NT2/D1 (cell line): ENCODE measurements around the gene FKBP5.

Source experiments
- DNase-seq: peaks from one replicate; pipeline ENCODE4 v3.0.0-alpha.2; 2011; ENCODE audit warnings: low read depth, low spot score
- H3K27me3 ChIP-seq: 2 replicates; pipeline ENCODE4 v1.6.0; 2011; ENCODE audit warnings: mild to moderate bottlenecking; ENCODE audit not compliant: insufficient read length, insufficient read depth
- H3K36me3 ChIP-seq: 2 replicates; pipeline ENCODE4 v1.6.1; 2011; ENCODE audit warnings: mild to moderate bottlenecking, low read length, mixed read lengths; ENCODE audit not compliant: insufficient read depth, insufficient read length
- H3K4me1 ChIP-seq: 2 replicates; pipeline ENCODE4 v1.5.1; 2011; ENCODE audit not compliant: insufficient read depth, insufficient read length
- H3K4me3 ChIP-seq: 2 replicates; pipeline ENCODE4 v1.5.1; 2011; ENCODE audit warnings: low read depth; ENCODE audit not compliant: insufficient read length
- H3K9ac ChIP-seq: 2 replicates; pipeline ENCODE4 v1.6.0; 2011; ENCODE audit warnings: low read depth; ENCODE audit not compliant: insufficient read length
- H3K9me3 ChIP-seq: 2 replicates; pipeline ENCODE4 v1.5.1; 2011; ENCODE audit warnings: mild to moderate bottlenecking, low read length; ENCODE audit not compliant: insufficient read depth
- SUZ12 ChIP-seq: IDR thresholded peaks from 2 replicates; pipeline ENCODE4 v1.6.1; 2011; ENCODE audit not compliant: insufficient read length, insufficient read depth; ENCODE audit errors: extremely low read depth
- YY1 ChIP-seq: IDR thresholded peaks from 2 replicates; pipeline ENCODE4 v1.6.1; 2011; ENCODE audit not compliant: insufficient read length, insufficient read depth
- ZNF274 ChIP-seq: IDR thresholded peaks from 2 replicates; pipeline ENCODE4 v1.6.1; 2011; ENCODE audit warnings: mild to moderate bottlenecking, low read depth, low read length

FKBP5 gene

GRCh38 chr6:35687658-35688604 lies 784 bp downstream of the FKBP5 start:
- no peak for DNase-seq
- Histone ChIP-seq H3K4me3 (peak overlapping the region; percentile 76), H3K27me3 (no peaks in the 10 kb centered on the region), H3K4me1 (no peaks in the 10 kb centered on the region), H3K9ac (peak overlapping the region; percentile 88), H3K36me3 (peaks cover 7% of the 10 kb centered on the region), H3K9me3 (no peaks in the 10 kb centered on the region)
- TF ChIP-seq SUZ12 (no peak), YY1 (no peak), ZNF274 (no peak)

DNA sequence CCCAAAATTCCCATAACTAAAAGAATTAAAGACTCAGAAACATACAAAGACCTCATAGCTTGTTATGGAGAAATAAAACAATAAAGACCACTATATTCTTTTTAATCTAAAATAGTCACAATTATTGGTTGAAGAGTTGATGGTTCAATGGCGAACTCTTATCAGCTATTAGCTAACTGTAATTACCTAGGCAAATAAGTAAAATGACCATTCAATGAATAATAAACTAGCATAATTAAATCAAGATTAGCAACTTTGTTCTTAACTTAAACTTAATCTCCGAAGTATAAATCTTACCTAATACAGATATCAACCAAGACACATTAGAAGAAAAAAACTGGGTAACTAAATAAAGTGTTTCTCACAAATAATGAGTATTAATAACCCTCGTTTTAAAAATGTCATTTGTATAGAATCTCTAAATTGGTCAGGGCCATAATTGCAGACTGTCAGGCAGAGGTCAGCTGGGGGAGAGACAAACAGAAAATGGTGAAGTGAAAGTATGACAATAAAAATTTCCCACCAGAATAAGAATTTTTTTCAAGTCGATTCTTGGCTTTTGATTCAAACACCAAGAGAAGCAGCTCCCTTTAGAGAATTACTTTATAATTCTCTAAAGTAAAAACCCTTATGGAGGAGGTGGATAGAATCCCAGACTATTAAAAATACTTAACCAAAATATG lies 1.7 kb downstream of the FKBP5 start:
- Histone ChIP-seq H3K36me3 (peaks cover 7% of the 10 kb centered on the region), H3K4me3 (peak overlapping the region; percentile 76), H3K9me3 (no peaks in the 10 kb centered on the region), H3K9ac (no peak overlapping the region), H3K27me3 (no peaks in the 10 kb centered on the region), H3K4me1 (no peaks in the 10 kb centered on the region)
- no peak for DNase-seq
- TF ChIP-seq SUZ12 (no peak), ZNF274 (no peak), YY1 (no peak)

- Histone ChIP-seq H3K36me3 (peaks cover 7% of the 10 kb centered on the region), H3K4me1 (no peaks in the 10 kb centered on the region), H3K27me3 (no peaks in the 10 kb centered on the region), H3K9me3 (no peaks in the 10 kb centered on the region), H3K9ac (no peak overlapping the region), H3K4me3 (no peak overlapping the region)
- no peak for DNase-seq
- TF ChIP-seq YY1: no peak
- TF ChIP-seq ZNF274: no peak
- TF ChIP-seq SUZ12: no peak
These were observed 2.3 kb downstream of the FKBP5 start for GRCh38 chr6:35686436-35686835.

DNA sequence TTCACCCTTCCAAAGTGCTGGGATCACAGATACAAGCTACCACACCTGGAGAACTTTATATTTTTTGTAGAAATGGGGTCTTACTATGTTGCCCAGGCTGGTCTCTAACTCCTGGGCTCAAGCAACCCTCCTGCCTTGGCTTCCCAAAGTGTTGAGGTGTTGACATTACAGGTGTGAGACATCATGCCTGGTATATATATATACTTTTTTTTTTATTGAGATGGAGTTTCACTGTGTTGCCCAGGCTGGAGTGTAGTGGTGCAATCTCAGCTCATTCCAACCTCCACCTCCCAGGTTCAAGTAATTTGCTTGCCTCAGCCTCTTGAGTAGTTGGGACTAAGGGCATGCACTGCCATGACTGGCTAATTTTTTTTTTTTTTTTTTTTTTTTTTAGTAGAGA lies 5.4 kb downstream of the FKBP5 start:
- TF ChIP-seq YY1: no peak
- no peak for TF ChIP-seq SUZ12
- TF ChIP-seq ZNF274: no peak
- DNase-seq: no peak
- Histone ChIP-seq H3K27me3 (no peaks in the 10 kb centered on the region), H3K4me3 (no peak overlapping the region), H3K9ac (no peak overlapping the region), H3K4me1 (no peaks in the 10 kb centered on the region), H3K36me3 (peaks cover 7% of the 10 kb centered on the region), H3K9me3 (no peaks in the 10 kb centered on the region)

GRCh38 chr6:35681298-35681697 lies 7.4 kb downstream of the FKBP5 start:
- Histone ChIP-seq H3K36me3 (peaks cover 7% of the 10 kb centered on the region), H3K4me3 (no peak overlapping the region), H3K9ac (no peak overlapping the region), H3K4me1 (no peaks in the 10 kb centered on the region), H3K9me3 (no peaks in the 10 kb centered on the region), H3K27me3 (no peaks in the 10 kb centered on the region)
- DNase-seq: no peak
- TF ChIP-seq ZNF274: no peak
- no peak for TF ChIP-seq SUZ12
- no peak for TF ChIP-seq YY1

DNA sequence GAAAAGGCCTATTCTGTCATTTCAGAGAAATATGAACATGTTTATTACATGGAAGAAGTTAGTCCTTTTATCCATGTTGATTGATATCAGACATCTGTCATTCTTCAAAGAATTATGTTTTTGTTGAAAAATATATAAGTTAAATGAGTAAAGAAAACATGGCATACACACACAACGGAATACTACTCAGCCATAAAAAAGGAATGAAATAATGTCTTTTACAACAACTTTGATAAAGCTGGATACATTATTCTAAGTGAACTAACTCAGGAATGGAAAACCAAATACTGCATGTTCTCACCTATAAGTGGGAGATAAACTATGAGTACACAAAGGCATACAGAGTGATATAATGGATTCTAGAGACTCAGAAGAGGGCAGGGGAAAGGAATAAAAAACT lies 9.3 kb downstream of the FKBP5 start:
- no peak for DNase-seq
- H3K4me3 ChIP-seq: no peak overlapping the region
- H3K4me1 ChIP-seq: no peaks in the 10 kb centered on the region
- H3K9ac ChIP-seq: no peak overlapping the region
- no peaks in the 10 kb centered on the region for H3K9me3 ChIP-seq
- H3K36me3 ChIP-seq: peaks cover 7% of the 10 kb centered on the region
- no peaks in the 10 kb centered on the region for H3K27me3 ChIP-seq
- TF ChIP-seq ZNF274 (no peak), YY1 (no peak), SUZ12 (no peak)

GRCh38 chr6:35678814-35679213 lies 9.9 kb downstream of the FKBP5 start:
- TF ChIP-seq SUZ12: no peak
- TF ChIP-seq YY1: no peak
- TF ChIP-seq ZNF274: no peak
- no peaks in the 10 kb centered on the region for H3K4me1 ChIP-seq
- no peak overlapping the region for H3K4me3 ChIP-seq
- no peaks in the 10 kb centered on the region for H3K27me3 ChIP-seq
- H3K36me3 ChIP-seq: peaks cover 2% of the 10 kb centered on the region
- H3K9me3 ChIP-seq: no peaks in the 10 kb centered on the region
- no peak overlapping the region for H3K9ac ChIP-seq
- no peak for DNase-seq
